HG03520 (cell line): ENCODE data around the gene PSMD1.
"Not testable (repeated sequence)": the region's sequence is repeated elsewhere in the genome, so short reads cannot be mapped to it uniquely, and the experiment has no call there.

ENCODE experiments used
- ATAC-seq: cut with Tn5 transposase; IDR thresholded peaks from one replicate; pipeline ENCODE4 v1.9.1; 2021; ENCODE audit warnings: mild to moderate bottlenecking, moderate library complexity; ENCODE audit not compliant: unreplicated experiment

PSMD1 gene

GRCh38 chr2:231056453-231057416, at the start of gene PSMD1:
Gene PSMD1, plus strand, starts transcription at chr2:231056867. Its CDS starts 159 bp downstream, at chr2:231057026.
- peak; percentile 64 for ATAC-seq

GRCh38 chr2:231007286-231008098, 49.2 kb upstream of the PSMD1 start:
- ATAC-seq: no peak

- no peak for ATAC-seq
These were observed 48.5 kb upstream of the PSMD1 start for GRCh38 chr2:231008131-231008530.

GRCh38 chr2:231009236-231009919, 47.3 kb upstream of the PSMD1 start:
- ATAC-seq: no peak

GRCh38 chr2:231010201-231010730, 46.4 kb upstream of the PSMD1 start:
- no peak for ATAC-seq

- no peak for ATAC-seq
These were observed 45.1 kb upstream of the PSMD1 start for GRCh38 chr2:231011526-231011925.

GRCh38 chr2:231012463-231012862, 44.2 kb upstream of the PSMD1 start:
- no peak for ATAC-seq

GRCh38 chr2:231013820-231014219, 42.8 kb upstream of the PSMD1 start:
- no peak for ATAC-seq

- ATAC-seq: no peak
These were observed 41.2 kb upstream of the PSMD1 start for GRCh38 chr2:231015478-231015877.

- ATAC-seq: no peak
These were observed 40.7 kb upstream of the PSMD1 start for GRCh38 chr2:231015926-231016325.

- no peak for ATAC-seq
These were observed 40.0 kb upstream of the PSMD1 start for GRCh38 chr2:231016566-231017230.

- ATAC-seq: no peak
These were observed 39.5 kb upstream of the PSMD1 start for GRCh38 chr2:231017231-231017598.

- no peak for ATAC-seq
These were observed 38.5 kb upstream of the PSMD1 start for GRCh38 chr2:231018184-231018583.

GRCh38 chr2:231025059-231025458, 31.6 kb upstream of the PSMD1 start:
- ATAC-seq: not testable (repeated sequence)

GRCh38 chr2:231028889-231029288, 27.8 kb upstream of the PSMD1 start:
- no peak for ATAC-seq

GRCh38 chr2:231029563-231029962, 27.1 kb upstream of the PSMD1 start:
- no peak for ATAC-seq

- ATAC-seq: no peak
These were observed 25.9 kb upstream of the PSMD1 start for GRCh38 chr2:231030725-231031124.

- ATAC-seq: no peak
These were observed 24.0 kb upstream of the PSMD1 start for GRCh38 chr2:231032575-231033140.

- ATAC-seq: no peak
These were observed 23.2 kb upstream of the PSMD1 start for GRCh38 chr2:231033147-231034132.
